Mucosa of gallbladder (tissue), 1 donor: ENCODE data around the gene NEGR1. TPM values are rescaled to one million over a fixed set of nuclear protein-coding genes. Genes with fewer than 3 reads are reported as not detected.
"Not testable (repeated sequence)": the region's sequence is repeated elsewhere in the genome, so short reads cannot be mapped to it uniquely, and the experiment has no call there.

Experiments
- DNase-seq: peaks from one replicate; pipeline ENCODE4 v3.0.0-alpha.2; 2020; ENCODE audit warnings: low spot score
- total RNA-seq: library from RNA; stranded (reverse); gene quantifications from one replicate; pipeline ENCODE4 v1.2.1, GENCODE V29; 2021
- donor health status: DM: no; HTN: no; CAD: no.

Gene NEGR1
- 26.9 TPM for total RNA-seq

DNA sequence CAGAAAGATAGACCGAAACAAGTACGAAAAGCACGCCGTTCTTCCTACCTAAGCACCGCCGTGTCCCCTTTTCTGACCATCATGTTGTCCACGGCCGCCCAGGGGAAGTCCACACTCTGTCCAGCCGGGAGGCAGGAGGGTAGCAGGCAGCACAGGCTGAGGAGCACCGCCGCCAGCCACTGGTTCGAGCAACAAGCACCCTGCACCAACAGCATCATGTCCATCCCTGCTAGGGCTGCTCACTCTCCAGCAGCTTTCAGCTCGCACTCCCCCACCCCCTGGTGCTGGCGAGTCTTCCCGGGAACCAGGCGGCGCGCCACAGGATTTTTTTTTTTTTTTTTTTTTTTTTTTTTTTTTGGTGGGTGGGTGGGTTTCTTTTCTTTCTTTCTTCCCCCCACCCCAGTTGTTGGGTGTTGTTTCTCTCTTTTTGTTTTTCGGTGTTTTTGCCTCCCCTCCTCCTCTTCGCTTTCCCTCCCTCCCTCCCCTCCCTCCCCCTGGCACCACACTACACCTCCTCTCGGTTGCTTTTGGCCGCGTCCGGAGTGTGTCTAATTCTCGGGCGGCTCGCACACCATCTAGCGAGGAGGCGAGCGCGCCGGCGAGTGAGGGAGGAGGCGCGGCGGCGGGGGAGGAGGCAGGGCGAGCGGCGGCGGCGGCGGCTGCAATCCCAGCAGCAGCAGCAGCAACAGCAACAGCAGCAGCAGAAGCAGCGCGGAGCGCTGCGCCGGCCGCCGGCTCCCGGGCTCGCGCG is at the start of gene NEGR1:
TSS of gene NEGR1 (minus strand) at position 269 of the 751 bp plus-strand sequence.
- peak; percentile 84 for DNase-seq

GRCh38 chr1:72326494-72326893 is 44.2 kb upstream of the NEGR1 start:
- no peak for DNase-seq

DNA sequence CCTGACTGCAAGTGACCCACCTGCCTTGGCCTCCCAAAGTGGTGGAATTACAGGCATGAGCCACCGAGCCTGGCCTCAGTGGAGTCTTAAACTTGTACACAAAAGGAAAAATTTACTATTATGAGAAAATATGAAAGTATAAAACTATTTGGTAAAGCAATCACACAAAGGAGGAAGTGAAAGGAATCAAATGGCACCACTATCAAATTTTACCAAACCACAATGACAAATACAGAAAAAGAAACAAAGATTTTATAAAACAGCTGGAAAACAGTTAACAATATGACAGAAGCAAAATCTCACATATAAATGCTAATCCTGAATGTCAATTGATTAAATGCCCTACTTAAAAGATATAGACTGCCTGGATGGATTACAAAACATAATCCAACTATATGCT is 42.1 kb upstream of the NEGR1 start:
- no peak for DNase-seq

DNA sequence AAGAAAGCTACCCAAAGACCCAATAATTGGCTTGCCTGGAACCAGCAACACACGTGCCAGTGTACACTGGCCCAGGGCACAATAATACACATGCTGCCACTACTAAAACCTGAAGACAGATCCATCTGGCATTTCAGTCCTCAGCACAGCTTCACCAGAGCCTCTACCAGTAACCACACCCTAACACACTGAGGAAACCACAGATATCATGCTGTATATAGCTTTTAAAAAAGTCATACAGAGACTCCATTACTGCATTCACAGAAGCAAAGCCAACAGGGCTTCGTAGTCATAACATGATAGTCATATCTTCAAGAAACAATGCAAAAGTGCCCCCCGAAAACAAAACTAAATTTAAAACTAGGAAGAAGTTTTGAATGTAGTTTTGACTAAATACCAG is 40.6 kb upstream of the NEGR1 start:
- DNase-seq, result no peak

GRCh38 chr1:72296501-72296900 is 14.2 kb upstream of the NEGR1 start:
- no peak for DNase-seq

DNA sequence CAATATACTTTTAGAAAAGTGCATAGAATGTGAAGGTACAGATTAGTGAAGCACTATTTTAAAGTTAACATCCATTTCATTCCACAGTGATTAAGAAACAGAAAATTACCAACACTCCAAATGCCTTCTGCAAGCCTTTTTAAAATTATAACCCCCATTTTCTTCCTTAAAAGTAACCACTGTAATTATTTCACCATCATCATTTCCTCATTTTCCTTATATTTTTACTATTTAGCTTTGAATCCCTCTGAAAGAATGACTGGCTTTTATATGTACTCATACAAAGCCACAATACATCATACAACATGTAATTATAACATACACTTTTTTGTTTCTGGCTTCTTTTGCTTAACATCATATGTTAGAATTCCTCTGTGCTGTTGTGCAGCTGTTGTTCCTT is 6.5 kb upstream of the NEGR1 start:
- DNase-seq, result no peak

- DNase-seq, result no peak
Observed at GRCh38 chr1:72286401-72286800, 4.1 kb upstream of the NEGR1 start.

GRCh38 chr1:72285074-72285425 is 2.7 kb upstream of the NEGR1 start:
- DNase-seq, result peak; percentile 14

DNA sequence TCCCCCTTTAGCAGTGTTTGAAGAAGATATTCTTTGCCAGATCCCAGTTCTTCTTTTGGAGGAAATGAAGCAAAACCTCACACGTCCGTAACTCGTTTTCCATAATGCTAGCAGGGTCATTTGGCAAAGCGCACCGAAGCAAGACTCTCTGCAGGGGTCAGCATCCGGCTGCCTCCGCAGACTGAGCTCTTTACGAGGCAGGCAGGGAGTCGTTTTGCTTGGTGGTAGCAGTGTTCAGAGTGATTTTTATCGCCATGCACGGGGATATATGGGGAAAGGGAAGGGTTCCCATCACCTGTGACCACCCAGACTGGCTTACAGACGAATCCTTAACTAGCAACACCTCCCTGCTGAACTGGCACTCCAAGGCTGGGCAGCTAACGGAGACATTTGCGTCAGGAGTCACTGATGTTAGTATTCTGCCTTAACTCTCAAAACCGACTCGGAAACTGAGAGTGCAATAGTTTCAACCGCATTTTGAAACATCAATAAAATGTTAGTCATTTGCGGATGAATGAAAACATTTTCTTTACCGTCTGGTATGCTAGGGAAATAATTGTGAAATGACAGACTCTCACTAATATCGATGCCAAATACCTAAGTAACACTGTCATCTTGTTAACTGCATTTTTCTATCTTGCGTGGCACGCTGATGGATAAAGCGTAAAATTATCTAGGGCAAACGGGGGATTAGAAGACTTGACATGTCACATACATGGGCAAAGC is 2.2 kb upstream of the NEGR1 start:
- DNase-seq, result peak; percentile 26

GRCh38 chr1:72284084-72284347 is 1.7 kb upstream of the NEGR1 start:
- DNase-seq, result no peak

- DNase-seq, result peak; percentile 78
Observed at GRCh38 chr1:72283307-72284083, 1.2 kb upstream of the NEGR1 start.

GRCh38 chr1:72283022-72283306 is 625 bp upstream of the NEGR1 start:
- no peak for DNase-seq

GRCh38 chr1:72281637-72282270 is 585 bp downstream of the NEGR1 start:
- DNase-seq, result no peak

DNA sequence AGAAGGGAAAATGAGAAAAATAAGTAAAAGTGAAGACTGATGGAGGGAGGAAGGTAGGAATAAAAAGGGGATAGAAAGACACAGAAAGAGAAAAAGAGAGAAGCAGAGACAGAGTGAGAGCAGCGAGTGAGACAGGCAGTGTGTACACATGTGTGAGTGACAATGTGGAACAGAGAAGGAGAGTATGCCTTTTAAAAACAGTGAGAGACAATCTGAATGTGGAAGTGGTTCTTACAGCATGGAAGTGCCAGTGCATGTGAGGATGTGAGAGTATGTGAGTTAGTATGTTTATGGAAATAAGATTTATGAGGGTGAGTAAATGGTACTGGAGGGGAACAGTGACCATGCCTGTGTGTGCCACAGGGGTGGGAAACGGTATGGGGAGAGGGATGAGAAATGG is 1.2 kb downstream of the NEGR1 start:
- no peak for DNase-seq

- no peak for DNase-seq
Observed at GRCh38 chr1:72280711-72281110, 1.6 kb downstream of the NEGR1 start.

GRCh38 chr1:72280131-72280530 is 2.2 kb downstream of the NEGR1 start:
- no peak for DNase-seq

- no peak for DNase-seq
Observed at GRCh38 chr1:72278461-72278860, 3.9 kb downstream of the NEGR1 start.

DNA sequence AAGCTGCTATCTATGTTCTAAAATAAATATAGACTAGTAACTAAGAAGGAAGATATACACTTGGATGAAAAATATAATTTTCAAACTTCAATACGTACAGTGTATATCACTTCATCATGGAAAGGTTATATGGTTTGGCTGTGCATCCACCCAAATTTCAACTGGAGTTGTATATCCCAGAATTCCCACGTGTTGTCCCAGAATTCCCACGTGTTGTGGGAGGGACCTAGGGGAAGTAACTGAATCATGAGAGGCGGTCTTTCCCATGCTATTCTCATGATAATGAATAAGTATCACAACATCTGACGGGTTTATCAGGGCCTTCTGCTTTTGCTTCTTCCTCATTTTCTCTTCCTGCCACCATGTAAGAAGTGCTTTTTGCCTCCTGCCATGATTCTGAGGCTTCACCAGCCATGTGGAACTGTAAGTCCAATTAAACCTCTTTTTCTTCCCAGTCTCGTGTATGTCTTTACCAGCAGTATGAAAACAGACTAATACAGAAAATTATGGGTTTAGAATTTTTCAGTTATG is 10.7 kb downstream of the NEGR1 start:
- no peak for DNase-seq

- no peak for DNase-seq
Observed at GRCh38 chr1:72262735-72263134, 19.6 kb downstream of the NEGR1 start.

- DNase-seq, result no peak
Observed at GRCh38 chr1:72253132-72253531, 29.2 kb downstream of the NEGR1 start.

DNA sequence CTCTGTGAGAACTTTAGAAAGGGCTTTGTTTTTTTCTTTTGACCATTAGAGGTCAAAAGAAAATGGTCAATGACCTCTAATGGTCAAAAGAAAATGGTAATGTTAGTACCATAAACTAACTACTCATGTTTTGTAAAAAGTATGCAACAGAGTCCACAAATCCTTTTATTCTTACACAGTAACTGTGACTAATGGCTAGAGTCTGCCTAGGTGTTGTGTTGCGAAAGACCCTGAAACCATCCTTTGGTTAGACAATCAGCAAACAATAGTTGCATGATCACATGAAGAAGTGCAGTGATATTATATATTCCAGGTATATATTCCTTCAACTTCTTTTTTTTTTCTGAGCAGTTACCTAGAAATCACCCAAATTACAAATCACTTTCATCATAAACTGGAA is 40.9 kb downstream of the NEGR1 start:
- no peak for DNase-seq

DNA sequence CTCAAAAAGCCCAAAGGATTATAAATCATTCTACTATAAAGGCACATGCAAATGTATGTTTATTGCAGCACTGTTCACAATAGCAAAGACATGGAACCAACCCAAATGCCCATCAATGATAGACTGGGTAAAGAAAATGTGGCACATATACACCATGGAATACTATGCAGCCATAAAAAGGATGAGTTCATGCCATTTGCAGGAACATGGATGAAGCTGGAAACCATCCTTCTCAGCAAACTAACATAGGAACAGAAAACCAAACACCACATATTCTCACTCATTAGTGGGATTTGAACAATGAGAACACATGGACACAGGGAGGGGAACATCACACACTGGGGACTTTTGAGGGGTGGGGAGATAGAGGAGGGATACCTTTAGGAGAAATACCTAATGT is 46.4 kb downstream of the NEGR1 start:
- not testable (repeated sequence) for DNase-seq

GRCh38 chr1:72235062-72235461 is 47.3 kb downstream of the NEGR1 start:
- no peak for DNase-seq
